Measurements from ENCODE around the gene TREML2. TPM values are rescaled to one million over a fixed set of nuclear protein-coding genes. Genes with fewer than 3 reads are reported as not detected.

TREML2 gene
- total RNA-seq, 5 donors from 2014 or later (not counting 1 experiment from before 2014, with no cell fraction given) = 1.2 to 5.8 (median 3.7) TPM

DNA sequence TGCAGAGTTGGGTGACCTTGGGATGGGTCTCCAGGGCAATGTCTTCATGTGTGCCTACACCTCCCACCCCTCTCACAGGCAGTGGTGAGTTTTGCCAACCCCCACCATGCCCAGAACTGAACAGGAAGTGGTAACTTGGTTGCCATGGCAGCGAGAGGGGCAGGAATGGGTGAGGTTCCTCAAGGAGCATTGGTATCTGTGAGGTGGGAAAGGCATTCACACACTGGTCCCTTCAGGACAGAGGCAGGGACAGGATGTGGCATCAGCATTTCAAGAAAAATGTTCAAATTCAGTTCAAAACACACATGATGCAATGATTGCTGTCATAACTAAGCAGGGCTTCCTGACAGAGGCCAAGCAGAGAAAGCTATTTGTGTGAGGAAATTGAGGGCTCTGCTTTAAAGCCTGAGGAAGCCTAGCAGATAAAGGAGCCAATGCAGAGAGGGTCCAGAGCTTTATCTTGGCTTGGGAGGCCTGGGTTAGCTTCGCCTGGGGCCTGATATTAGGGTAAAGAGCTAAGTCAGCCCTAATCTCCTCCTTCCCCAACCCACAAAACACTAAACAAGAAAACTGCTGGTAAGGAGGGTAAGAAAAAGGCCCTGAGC is 551 bp downstream of the TREML2 start:
- WGBS (ENCODE audit: insufficient coverage) = no CpG with 5 or more reads among the region's 2 CpGs
- no peaks in the 10 kb centered on the region for H3K9me3 Mint-ChIP-seq

DNA sequence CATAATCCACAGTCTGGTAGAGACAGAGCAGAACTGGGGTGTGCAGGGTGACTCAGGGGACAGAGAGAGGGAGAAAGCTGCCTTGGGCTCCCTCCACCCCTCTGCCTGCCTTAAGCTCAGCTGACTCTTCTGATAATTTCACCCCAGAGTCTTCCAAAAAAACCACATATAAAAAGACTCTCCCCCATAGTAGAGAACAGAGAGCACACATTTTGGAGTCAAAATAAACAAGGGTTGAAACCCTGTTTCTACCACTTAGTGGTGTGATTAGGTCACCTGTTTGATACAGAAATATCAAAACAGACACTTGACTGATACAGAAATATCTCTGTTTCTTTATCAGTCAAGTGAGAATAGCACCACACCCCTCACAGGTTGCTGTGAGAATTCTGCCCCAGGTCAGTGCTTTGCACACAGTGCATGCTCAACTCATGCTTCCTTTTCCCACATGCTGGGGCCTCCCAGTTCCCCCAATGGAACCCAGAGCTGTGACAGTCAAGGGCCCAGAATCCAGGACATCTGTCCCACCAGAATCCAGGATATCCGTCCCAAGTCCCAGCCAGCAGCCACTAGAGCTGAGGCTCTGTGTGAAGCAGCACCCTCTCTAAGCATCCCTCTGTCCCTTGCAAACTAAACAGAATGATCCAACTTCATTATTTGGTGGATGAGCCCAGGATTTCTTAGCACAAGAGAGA is 1.2 kb downstream of the TREML2 start:
- WGBS (ENCODE audit: insufficient coverage) = 25% methylated on average over 1 of the region's 1 CpG
- H3K36me3 ChIP-seq (ENCODE audit: control insufficient read depth in 2 of 2, extremely low read depth in 1 of 2, insufficient read depth in 1 of 2, low read length in 1 of 2) = peaks cover 4 to 8% of the 10 kb centered on the region in 2 donors
- H3K4me1 ChIP-seq (ENCODE audit: control insufficient read depth in 1 of 2, extremely low read depth in 1 of 2, insufficient read depth in 2 of 2, low read length in 2 of 2) = peaks cover 32 to 57% of the 10 kb centered on the region in 2 experiments
- peak overlapping the region in 1 of 2 donors; percentile 26 for H3K4me3 ChIP-seq (ENCODE audit: control insufficient read depth in 1 of 2, extremely low read depth in 1 of 2, low read length in 1 of 2)
- H3K27ac Mint-ChIP-seq = peak overlapping the region; percentile 99
- ChIA-PET CTCF (interaction anchor here in 1 of 2 donors (0.8 to 1.2 kb wide), 3 partner anchors 8 to 79 kb away, joined by 4 to 11 read pairs (median 4); no protein-coding TSS in a partner anchor), POLR2A (no interaction called here)
- H3K4me3 Mint-ChIP-seq = peak overlapping the region; percentile 38 to 80 (median 57)
- H3K36me3 Mint-ChIP-seq = peaks cover 8% of the 10 kb centered on the region
- peak; percentile 51 to 53 (median 52) for ATAC-seq (replicated peaks in 1 of 4)
- no peaks in the 10 kb centered on the region for H3K9me3 ChIP-seq
- no peaks in the 10 kb centered on the region for H3K27me3 Mint-ChIP-seq
- peak in 6 of 35 experiments; percentile 7 to 42 (median 14) for DNase-seq
- H3K27me3 ChIP-seq (replicated peaks in 1 of 2; ENCODE audit: control insufficient read depth in 2 of 2, extremely low read depth in 1 of 2, insufficient read depth in 2 of 2, low read length in 1 of 2) = no peaks in the 10 kb centered on the region
- peak overlapping the region; percentile 98 for H3K27ac ChIP-seq (ENCODE audit: low read length)
- H3K4me1 Mint-ChIP-seq = peaks cover 76 to 95% (median 90%) of the 10 kb centered on the region in 3 donors
- no peaks in the 10 kb centered on the region for H3K9me3 Mint-ChIP-seq

More for the DNA sequence above, 551 bp downstream of the TREML2 start:
- H3K27ac ChIP-seq (ENCODE audit: low read length) = peak overlapping the region; percentile 98
- ChIA-PET CTCF (interaction anchor here in 1 of 2 donors (0.8 to 1.2 kb wide), 3 partner anchors 8 to 78 kb away, joined by 4 to 11 read pairs (median 4); no protein-coding TSS in a partner anchor), POLR2A (no interaction called here)
- H3K4me3 ChIP-seq (ENCODE audit: control insufficient read depth in 1 of 2, extremely low read depth in 1 of 2, low read length in 1 of 2) = peak overlapping the region; percentile 36 to 41
- peak; percentile 27 to 83 (median 65) for DNase-seq
- peaks cover under 1 to 4% of the 10 kb centered on the region in 2 donors for H3K36me3 ChIP-seq (ENCODE audit: control insufficient read depth in 2 of 2, extremely low read depth in 1 of 2, insufficient read depth in 1 of 2, low read length in 1 of 2)
- Mint-ChIP-seq H3K27me3 (no peaks in the 10 kb centered on the region), H3K36me3 (peaks cover 5% of the 10 kb centered on the region), H3K4me1 (peaks cover 71 to 92% (median 86%) of the 10 kb centered on the region in 3 donors), H3K4me3 (peak overlapping the region; percentile 38 to 80 (median 57)), H3K27ac (peak overlapping the region; percentile 99)
- peak; percentile 71 to 82 (median 74) for ATAC-seq (replicated peaks in 1 of 4)
- H3K27me3 ChIP-seq (replicated peaks in 1 of 2; ENCODE audit: control insufficient read depth in 2 of 2, extremely low read depth in 1 of 2, insufficient read depth in 2 of 2, low read length in 1 of 2) = no peaks in the 10 kb centered on the region
- no peaks in the 10 kb centered on the region for H3K9me3 ChIP-seq
- H3K4me1 ChIP-seq (ENCODE audit: control insufficient read depth in 1 of 2, extremely low read depth in 1 of 2, insufficient read depth in 2 of 2, low read length in 2 of 2) = peaks cover 32 to 53% of the 10 kb centered on the region in 2 experiments

DNA sequence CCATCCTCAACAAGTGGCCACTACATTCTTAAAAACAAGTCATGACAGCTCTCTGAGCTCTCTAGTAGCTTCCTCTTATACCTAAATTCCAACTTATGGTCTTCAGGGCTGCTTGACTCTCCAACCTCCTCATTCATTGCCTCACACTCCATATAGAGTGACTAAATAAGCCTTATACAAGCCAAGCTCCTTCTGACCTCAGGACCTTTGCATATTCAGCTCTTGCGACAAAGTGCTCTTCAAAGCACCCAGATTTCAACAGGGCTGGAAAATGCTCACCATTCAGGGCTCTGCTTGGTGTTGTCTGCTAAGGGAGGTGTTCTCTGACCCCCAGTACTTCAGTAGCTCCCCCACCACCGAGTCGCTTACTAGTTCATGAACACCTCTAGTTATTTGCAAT is 3.7 kb downstream of the TREML2 start:
- no peaks in the 10 kb centered on the region for H3K27me3 ChIP-seq (replicated peaks in 1 of 2; ENCODE audit: control insufficient read depth in 2 of 2, extremely low read depth in 1 of 2, insufficient read depth in 2 of 2, low read length in 1 of 2)
- no peak overlapping the region for H3K4me3 Mint-ChIP-seq
- H3K9me3 ChIP-seq = no peaks in the 10 kb centered on the region
- no CpG with 5 or more reads among the region's 3 CpGs for WGBS (ENCODE audit: insufficient coverage)
- ATAC-seq (replicated peaks in 1 of 4) = no peak
- peak overlapping the region; percentile 99 for H3K27ac Mint-ChIP-seq
- no peak for DNase-seq
- no peak overlapping the region for H3K4me3 ChIP-seq (ENCODE audit: control insufficient read depth in 1 of 2, extremely low read depth in 1 of 2, low read length in 1 of 2)
- H3K4me1 ChIP-seq (ENCODE audit: control insufficient read depth in 1 of 2, extremely low read depth in 1 of 2, insufficient read depth in 2 of 2, low read length in 2 of 2) = peaks cover 22 to 50% of the 10 kb centered on the region in 2 experiments
- peaks cover 71 to 95% (median 91%) of the 10 kb centered on the region in 3 donors for H3K4me1 Mint-ChIP-seq
- H3K27ac ChIP-seq (ENCODE audit: low read length) = no peak overlapping the region
- ChIA-PET CTCF (interaction anchor here in 1 of 2 donors (2.1 kb wide), 1 partner anchor 14 kb away, joined by 10 read pairs; no protein-coding TSS in a partner anchor), POLR2A (no interaction called here)
- H3K27me3 Mint-ChIP-seq = no peaks in the 10 kb centered on the region
- H3K9me3 Mint-ChIP-seq = no peaks in the 10 kb centered on the region
- peaks cover 20% of the 10 kb centered on the region for H3K36me3 Mint-ChIP-seq
- peaks cover 4 to 10% of the 10 kb centered on the region in 2 donors for H3K36me3 ChIP-seq (ENCODE audit: control insufficient read depth in 2 of 2, extremely low read depth in 1 of 2, insufficient read depth in 1 of 2, low read length in 1 of 2)

DNA sequence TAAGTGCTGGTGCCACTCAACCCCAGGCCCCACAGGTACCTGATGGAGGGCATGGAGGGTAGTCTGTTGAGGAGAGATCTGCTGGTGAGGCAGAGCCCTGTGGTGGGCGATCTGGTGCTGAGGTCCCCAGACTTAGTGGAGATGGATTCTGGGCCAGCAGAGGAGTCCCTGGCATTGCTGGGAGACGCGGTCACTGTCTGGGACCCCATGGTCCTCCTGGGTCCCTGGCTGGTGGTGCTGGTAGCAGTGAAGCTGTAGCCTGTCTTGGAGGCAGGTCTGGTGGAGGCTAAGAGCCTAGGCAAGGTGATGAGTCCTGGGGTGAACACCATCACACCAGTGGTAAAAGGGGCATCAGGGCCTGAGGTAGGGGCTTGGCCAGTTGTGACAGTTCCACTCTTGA is 6.6 kb downstream of the TREML2 start:
- Mint-ChIP-seq H3K4me1 (peaks cover 44 to 75% (median 75%) of the 10 kb centered on the region in 3 donors), H3K27ac (peak overlapping the region; percentile 45 to 52), H3K4me3 (no peak overlapping the region), H3K9me3 (peaks cover 0 to 2% (median 0%) of the 10 kb centered on the region in 3 donors), H3K36me3 (peaks cover 21% of the 10 kb centered on the region), H3K27me3 (no peaks in the 10 kb centered on the region)
- ChIA-PET CTCF (no interaction called here), POLR2A (no interaction called here)
- peaks cover 4 to 12% of the 10 kb centered on the region in 2 donors for H3K36me3 ChIP-seq (ENCODE audit: control insufficient read depth in 2 of 2, extremely low read depth in 1 of 2, insufficient read depth in 1 of 2, low read length in 1 of 2)
- H3K4me1 ChIP-seq (ENCODE audit: control insufficient read depth in 1 of 2, extremely low read depth in 1 of 2, insufficient read depth in 2 of 2, low read length in 2 of 2) = peaks cover under 1 to 34% of the 10 kb centered on the region in 2 experiments
- WGBS (ENCODE audit: insufficient coverage) = 92% methylated on average over 2 of the region's 3 CpGs
- ATAC-seq (replicated peaks in 1 of 4) = no peak
- no peak overlapping the region for H3K4me3 ChIP-seq (ENCODE audit: control insufficient read depth in 1 of 2, extremely low read depth in 1 of 2, low read length in 1 of 2)
- H3K27me3 ChIP-seq (replicated peaks in 1 of 2; ENCODE audit: control insufficient read depth in 2 of 2, extremely low read depth in 1 of 2, insufficient read depth in 2 of 2, low read length in 1 of 2) = peaks cover 0 to 6% of the 10 kb centered on the region in 2 experiments
- DNase-seq = no peak
- H3K27ac ChIP-seq (ENCODE audit: low read length) = no peak overlapping the region
- no peaks in the 10 kb centered on the region for H3K9me3 ChIP-seq

GRCh38 chr6:41193884-41194283 is 7.1 kb downstream of the TREML2 start:
- DNase-seq (no peak), ATAC-seq (replicated peaks in 1 of 4) (no peak)
- H3K4me1 ChIP-seq (ENCODE audit: control insufficient read depth in 1 of 2, extremely low read depth in 1 of 2, insufficient read depth in 2 of 2, low read length in 2 of 2) = peaks cover 0 to 32% of the 10 kb centered on the region in 2 experiments
- ChIA-PET POLR2A (no interaction called here), CTCF (no interaction called here)
- Mint-ChIP-seq H3K4me1 (peaks cover 39 to 75% (median 75%) of the 10 kb centered on the region in 3 donors), H3K36me3 (peaks cover 21% of the 10 kb centered on the region), H3K27me3 (no peaks in the 10 kb centered on the region), H3K4me3 (no peak overlapping the region), H3K27ac (no peak overlapping the region), H3K9me3 (peaks cover 0 to 4% (median 0%) of the 10 kb centered on the region in 3 donors)
- 69% methylated on average over 4 of the region's 5 CpGs for WGBS (ENCODE audit: insufficient coverage)
- H3K27me3 ChIP-seq (replicated peaks in 1 of 2; ENCODE audit: control insufficient read depth in 2 of 2, extremely low read depth in 1 of 2, insufficient read depth in 2 of 2, low read length in 1 of 2) = peaks cover 0 to 6% of the 10 kb centered on the region in 2 experiments
- H3K36me3 ChIP-seq (ENCODE audit: control insufficient read depth in 2 of 2, extremely low read depth in 1 of 2, insufficient read depth in 1 of 2, low read length in 1 of 2) = peaks cover 4 to 12% of the 10 kb centered on the region in 2 donors
- no peak overlapping the region for H3K4me3 ChIP-seq (ENCODE audit: control insufficient read depth in 1 of 2, extremely low read depth in 1 of 2, low read length in 1 of 2)
- no peak overlapping the region for H3K27ac ChIP-seq (ENCODE audit: low read length)
- no peaks in the 10 kb centered on the region for H3K9me3 ChIP-seq

DNA sequence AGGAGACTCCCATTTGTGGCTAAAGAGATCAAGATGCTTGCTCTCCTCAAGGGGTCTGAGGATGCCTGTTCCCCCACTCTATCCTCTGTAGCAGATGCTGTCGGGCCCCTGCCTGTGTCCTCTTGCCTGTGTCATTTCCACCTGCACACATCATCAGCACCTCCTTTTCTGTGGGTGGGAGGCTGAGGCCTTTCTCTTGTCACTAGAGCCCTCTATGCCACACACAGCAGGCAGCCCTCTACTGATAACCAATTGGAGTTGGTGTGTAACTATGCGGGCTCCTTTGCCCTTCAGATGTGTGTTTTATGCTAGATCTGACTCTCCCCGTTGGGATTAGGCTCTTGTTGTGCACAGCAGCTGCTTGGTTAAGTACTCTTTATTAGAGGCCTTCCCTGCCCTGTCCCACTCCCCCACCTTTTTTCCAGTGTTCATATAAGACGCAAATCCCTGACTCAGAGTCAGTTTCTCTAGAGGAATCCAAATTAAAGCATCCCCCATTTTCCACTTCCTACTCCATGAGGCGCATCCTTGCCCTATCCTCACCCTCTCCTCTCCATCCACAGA is 7.7 kb downstream of the TREML2 start:
- Histone ChIP-seq H3K27ac (ENCODE audit: low read length) (no peak overlapping the region), H3K9me3 (no peaks in the 10 kb centered on the region), H3K36me3 (ENCODE audit: control insufficient read depth in 2 of 2, extremely low read depth in 1 of 2, insufficient read depth in 1 of 2, low read length in 1 of 2) (peaks cover 4 to 12% of the 10 kb centered on the region in 2 donors), H3K27me3 (replicated peaks in 1 of 2; ENCODE audit: control insufficient read depth in 2 of 2, extremely low read depth in 1 of 2, insufficient read depth in 2 of 2, low read length in 1 of 2) (peaks cover 0 to 6% of the 10 kb centered on the region in 2 experiments), H3K4me1 (ENCODE audit: control insufficient read depth in 1 of 2, extremely low read depth in 1 of 2, insufficient read depth in 2 of 2, low read length in 2 of 2) (peaks cover 0 to 33% of the 10 kb centered on the region in 2 experiments), H3K4me3 (ENCODE audit: control insufficient read depth in 1 of 2, extremely low read depth in 1 of 2, low read length in 1 of 2) (no peak overlapping the region)
- no peak overlapping the region for H3K4me3 Mint-ChIP-seq
- ATAC-seq (replicated peaks in 1 of 4) (peak in 1 of 4 experiments; percentile 31), DNase-seq (no peak)
- H3K27ac Mint-ChIP-seq = peak overlapping the region; percentile 62 to 72
- H3K9me3 Mint-ChIP-seq = peaks cover 0 to 4% (median 0%) of the 10 kb centered on the region in 3 donors
- H3K27me3 Mint-ChIP-seq = no peaks in the 10 kb centered on the region
- peaks cover 21% of the 10 kb centered on the region for H3K36me3 Mint-ChIP-seq
- 77% methylated on average over 3 of the region's 5 CpGs for WGBS (ENCODE audit: insufficient coverage)
- POLR2A ChIA-PET = no interaction called here
- H3K4me1 Mint-ChIP-seq = peaks cover 39 to 75% (median 75%) of the 10 kb centered on the region in 3 donors
- CTCF ChIA-PET = no interaction called here

All from T-cell (primary cell).